Measurements from ENCODE around the gene ARHGAP42.

DNA sequence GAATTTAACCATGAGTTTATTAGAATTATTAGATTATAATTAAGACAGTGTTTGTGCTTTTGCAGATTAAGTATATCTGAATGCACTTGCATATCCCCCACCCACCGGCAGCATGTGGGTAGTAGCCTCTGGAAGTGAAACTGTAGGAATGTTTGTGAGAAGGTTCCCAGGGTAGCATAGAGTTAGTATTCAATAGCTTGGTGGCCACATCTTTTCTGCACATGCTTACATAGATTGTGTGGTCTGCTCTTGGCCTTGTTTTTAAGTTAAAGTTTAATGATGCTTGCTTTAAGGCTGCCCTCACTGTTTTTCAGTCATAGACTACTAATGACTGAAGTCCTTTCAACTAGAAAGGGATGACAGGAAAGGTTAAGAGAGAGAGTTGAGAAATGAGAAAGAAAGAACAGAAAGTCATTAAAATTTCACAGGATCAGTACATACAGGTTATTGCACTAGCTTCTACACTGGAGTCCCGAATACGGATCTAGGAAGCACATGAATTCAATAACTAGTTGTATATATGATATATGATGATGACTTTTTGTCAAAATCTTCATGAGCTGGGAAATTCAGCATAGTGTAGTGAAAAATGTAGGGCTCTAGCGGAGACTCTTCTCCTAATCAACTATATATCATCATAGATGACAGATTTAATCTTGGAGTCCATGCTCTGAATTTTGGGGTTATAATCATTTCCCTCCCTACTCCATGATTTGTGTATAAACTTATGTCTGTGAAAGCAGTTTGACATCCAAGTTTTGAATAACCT is 137.1 kb downstream of the ARHGAP42 start:
- no peak for TF ChIP-seq EP300 (IDR thresholded peaks at IDR 0.05)
- TF ChIP-seq, protein P1, sequence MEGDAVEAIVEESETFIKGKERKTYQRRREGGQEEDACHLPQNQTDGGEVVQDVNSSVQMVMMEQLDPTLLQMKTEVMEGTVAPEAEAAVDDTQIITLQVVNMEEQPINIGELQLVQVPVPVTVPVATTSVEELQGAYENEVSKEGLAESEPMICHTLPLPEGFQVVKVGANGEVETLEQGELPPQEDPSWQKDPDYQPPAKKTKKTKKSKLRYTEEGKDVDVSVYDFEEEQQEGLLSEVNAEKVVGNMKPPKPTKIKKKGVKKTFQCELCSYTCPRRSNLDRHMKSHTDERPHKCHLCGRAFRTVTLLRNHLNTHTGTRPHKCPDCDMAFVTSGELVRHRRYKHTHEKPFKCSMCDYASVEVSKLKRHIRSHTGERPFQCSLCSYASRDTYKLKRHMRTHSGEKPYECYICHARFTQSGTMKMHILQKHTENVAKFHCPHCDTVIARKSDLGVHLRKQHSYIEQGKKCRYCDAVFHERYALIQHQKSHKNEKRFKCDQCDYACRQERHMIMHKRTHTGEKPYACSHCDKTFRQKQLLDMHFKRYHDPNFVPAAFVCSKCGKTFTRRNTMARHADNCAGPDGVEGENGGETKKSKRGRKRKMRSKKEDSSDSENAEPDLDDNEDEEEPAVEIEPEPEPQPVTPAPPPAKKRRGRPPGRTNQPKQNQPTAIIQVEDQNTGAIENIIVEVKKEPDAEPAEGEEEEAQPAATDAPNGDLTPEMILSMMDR (IDR thresholded peaks at IDR 0.05), result no peak
- no peak for TF ChIP-seq POLR2A (IDR thresholded peaks at IDR 0.05; ENCODE audit: low read depth)
